ENCODE data around the gene CDH11. TPM values are rescaled to one million over a fixed set of nuclear protein-coding genes. Genes with fewer than 3 reads are reported as not detected.

The CDH11 gene
- total and polyA plus RNA-seq, 2 experiments from 2014 or later: 3.5 to 19.6 TPM

DNA sequence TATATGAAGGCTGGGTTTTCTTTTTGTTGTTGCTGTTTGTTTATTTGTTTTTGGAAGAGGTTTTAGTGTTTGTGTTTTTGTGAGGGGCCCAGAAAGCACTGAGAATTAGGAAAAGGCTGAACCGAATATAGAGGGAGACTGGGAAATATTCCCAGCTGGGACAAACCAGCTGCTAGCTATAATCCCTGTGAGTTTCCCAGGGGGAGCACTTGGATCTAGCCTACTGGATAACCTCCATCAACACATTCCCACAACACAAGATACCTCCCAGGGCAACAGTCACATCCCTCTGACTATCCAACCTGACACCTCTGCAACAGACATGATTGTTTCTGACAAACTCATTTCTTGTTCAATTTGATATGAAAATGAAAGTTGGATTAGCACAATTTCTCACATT lies 16.7 kb downstream of the CDH11 start:
- Histone ChIP-seq H4K20me1 (replicated peaks; ENCODE audit: insufficient read depth) (no peaks in the 10 kb centered on the region), H3K9me2 (ENCODE audit: insufficient read depth) (peaks cover 19% of the 10 kb centered on the region), H3K27me3 (ENCODE audit: insufficient read depth) (no peaks in the 10 kb centered on the region), H2AFZ (no peak overlapping the region), H3K79me2 (replicated peaks; ENCODE audit: insufficient read depth) (no peaks in the 10 kb centered on the region), H3F3A (replicated peaks; ENCODE audit: low read depth) (no peaks in the 10 kb centered on the region), H3K4me3 (no peak overlapping the region), H3K27ac (ENCODE audit: low read depth) (no peak overlapping the region), H3K4me1 (ENCODE audit: insufficient read depth) (no peaks in the 10 kb centered on the region), H3K36me3 (ENCODE audit: insufficient read depth) (no peaks in the 10 kb centered on the region), H3K4me2 (no peak overlapping the region)
- no peak for ATAC-seq
- Mint-ChIP-seq H3K27me3 (ENCODE audit: insufficient read depth, low read depth, poor library complexity) (no peaks in the 10 kb centered on the region), H3K9me3 (peaks cover 1% of the 10 kb centered on the region; the same call in 1 of the 3 replicates), H3K36me3 (ENCODE audit: low read depth) (no peaks in the 10 kb centered on the region), H3K4me3 (no peak overlapping the region), H3K4me1 (no peaks in the 10 kb centered on the region; the same call in 2 of the 3 replicates), H3K27ac (no peak overlapping the region)
- DNase-seq (ENCODE audit: low spot score): no peak
- TF ChIP-seq, protein P1, sequence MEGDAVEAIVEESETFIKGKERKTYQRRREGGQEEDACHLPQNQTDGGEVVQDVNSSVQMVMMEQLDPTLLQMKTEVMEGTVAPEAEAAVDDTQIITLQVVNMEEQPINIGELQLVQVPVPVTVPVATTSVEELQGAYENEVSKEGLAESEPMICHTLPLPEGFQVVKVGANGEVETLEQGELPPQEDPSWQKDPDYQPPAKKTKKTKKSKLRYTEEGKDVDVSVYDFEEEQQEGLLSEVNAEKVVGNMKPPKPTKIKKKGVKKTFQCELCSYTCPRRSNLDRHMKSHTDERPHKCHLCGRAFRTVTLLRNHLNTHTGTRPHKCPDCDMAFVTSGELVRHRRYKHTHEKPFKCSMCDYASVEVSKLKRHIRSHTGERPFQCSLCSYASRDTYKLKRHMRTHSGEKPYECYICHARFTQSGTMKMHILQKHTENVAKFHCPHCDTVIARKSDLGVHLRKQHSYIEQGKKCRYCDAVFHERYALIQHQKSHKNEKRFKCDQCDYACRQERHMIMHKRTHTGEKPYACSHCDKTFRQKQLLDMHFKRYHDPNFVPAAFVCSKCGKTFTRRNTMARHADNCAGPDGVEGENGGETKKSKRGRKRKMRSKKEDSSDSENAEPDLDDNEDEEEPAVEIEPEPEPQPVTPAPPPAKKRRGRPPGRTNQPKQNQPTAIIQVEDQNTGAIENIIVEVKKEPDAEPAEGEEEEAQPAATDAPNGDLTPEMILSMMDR (conservative IDR thresholded peaks at IDR 0.05; ENCODE audit: low read depth in 2 of 2): 0 out of 4 replicates have a peak, but pooled peaks of 1 of the 2 experiments have one; percentile 5
- TF ChIP-seq JUNB (IDR thresholded peaks at IDR 0.05; ENCODE audit: unreplicated experiment): no peak

DNA sequence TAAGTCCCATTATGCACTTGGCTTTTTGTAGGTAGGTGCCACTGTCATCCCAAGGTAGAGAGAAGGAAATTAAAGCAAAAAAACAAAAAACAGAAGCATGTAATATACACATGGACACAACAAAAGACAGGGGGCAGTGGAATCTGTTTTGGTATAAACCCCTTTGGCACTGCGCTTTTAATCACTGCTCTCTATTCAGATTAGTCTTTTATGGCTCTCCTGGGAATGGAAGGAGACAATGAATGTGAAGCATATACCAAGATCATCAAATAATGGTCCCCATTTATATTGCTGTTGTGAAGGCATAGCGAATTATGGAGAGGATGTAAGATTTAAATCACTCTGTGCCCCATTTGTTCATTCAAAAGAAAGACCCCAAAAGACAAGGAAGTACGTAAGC lies 17.4 kb downstream of the CDH11 start:
- no peak for DNase-seq (ENCODE audit: low spot score)
- Mint-ChIP-seq H3K9me3 (peaks cover 3% of the 10 kb centered on the region; the same call in 1 of the 3 replicates), H3K27me3 (ENCODE audit: insufficient read depth, low read depth, poor library complexity) (no peaks in the 10 kb centered on the region), H3K4me3 (no peak overlapping the region), H3K27ac (no peak overlapping the region), H3K4me1 (no peaks in the 10 kb centered on the region; the same call in 2 of the 3 replicates), H3K36me3 (ENCODE audit: low read depth) (no peaks in the 10 kb centered on the region)
- Histone ChIP-seq H3K27me3 (ENCODE audit: insufficient read depth) (no peaks in the 10 kb centered on the region), H4K20me1 (replicated peaks; ENCODE audit: insufficient read depth) (no peaks in the 10 kb centered on the region), H3K27ac (ENCODE audit: low read depth) (no peak overlapping the region), H2AFZ (no peak overlapping the region), H3K4me1 (ENCODE audit: insufficient read depth) (no peaks in the 10 kb centered on the region), H3K79me2 (replicated peaks; ENCODE audit: insufficient read depth) (no peaks in the 10 kb centered on the region), H3K36me3 (ENCODE audit: insufficient read depth) (no peaks in the 10 kb centered on the region), H3K9me2 (ENCODE audit: insufficient read depth) (peaks cover 26% of the 10 kb centered on the region), H3K4me2 (no peak overlapping the region), H3F3A (replicated peaks; ENCODE audit: low read depth) (no peaks in the 10 kb centered on the region), H3K4me3 (no peak overlapping the region)
- TF ChIP-seq, protein P1 (conservative IDR thresholded peaks at IDR 0.05; ENCODE audit: low read depth in 2 of 2): peak in 1 of 2 experiments; percentile 19; a peak in 1 of 4 replicates
- TF ChIP-seq JUNB (IDR thresholded peaks at IDR 0.05; ENCODE audit: unreplicated experiment): no peak
- TF ChIP-seq, protein P2, sequence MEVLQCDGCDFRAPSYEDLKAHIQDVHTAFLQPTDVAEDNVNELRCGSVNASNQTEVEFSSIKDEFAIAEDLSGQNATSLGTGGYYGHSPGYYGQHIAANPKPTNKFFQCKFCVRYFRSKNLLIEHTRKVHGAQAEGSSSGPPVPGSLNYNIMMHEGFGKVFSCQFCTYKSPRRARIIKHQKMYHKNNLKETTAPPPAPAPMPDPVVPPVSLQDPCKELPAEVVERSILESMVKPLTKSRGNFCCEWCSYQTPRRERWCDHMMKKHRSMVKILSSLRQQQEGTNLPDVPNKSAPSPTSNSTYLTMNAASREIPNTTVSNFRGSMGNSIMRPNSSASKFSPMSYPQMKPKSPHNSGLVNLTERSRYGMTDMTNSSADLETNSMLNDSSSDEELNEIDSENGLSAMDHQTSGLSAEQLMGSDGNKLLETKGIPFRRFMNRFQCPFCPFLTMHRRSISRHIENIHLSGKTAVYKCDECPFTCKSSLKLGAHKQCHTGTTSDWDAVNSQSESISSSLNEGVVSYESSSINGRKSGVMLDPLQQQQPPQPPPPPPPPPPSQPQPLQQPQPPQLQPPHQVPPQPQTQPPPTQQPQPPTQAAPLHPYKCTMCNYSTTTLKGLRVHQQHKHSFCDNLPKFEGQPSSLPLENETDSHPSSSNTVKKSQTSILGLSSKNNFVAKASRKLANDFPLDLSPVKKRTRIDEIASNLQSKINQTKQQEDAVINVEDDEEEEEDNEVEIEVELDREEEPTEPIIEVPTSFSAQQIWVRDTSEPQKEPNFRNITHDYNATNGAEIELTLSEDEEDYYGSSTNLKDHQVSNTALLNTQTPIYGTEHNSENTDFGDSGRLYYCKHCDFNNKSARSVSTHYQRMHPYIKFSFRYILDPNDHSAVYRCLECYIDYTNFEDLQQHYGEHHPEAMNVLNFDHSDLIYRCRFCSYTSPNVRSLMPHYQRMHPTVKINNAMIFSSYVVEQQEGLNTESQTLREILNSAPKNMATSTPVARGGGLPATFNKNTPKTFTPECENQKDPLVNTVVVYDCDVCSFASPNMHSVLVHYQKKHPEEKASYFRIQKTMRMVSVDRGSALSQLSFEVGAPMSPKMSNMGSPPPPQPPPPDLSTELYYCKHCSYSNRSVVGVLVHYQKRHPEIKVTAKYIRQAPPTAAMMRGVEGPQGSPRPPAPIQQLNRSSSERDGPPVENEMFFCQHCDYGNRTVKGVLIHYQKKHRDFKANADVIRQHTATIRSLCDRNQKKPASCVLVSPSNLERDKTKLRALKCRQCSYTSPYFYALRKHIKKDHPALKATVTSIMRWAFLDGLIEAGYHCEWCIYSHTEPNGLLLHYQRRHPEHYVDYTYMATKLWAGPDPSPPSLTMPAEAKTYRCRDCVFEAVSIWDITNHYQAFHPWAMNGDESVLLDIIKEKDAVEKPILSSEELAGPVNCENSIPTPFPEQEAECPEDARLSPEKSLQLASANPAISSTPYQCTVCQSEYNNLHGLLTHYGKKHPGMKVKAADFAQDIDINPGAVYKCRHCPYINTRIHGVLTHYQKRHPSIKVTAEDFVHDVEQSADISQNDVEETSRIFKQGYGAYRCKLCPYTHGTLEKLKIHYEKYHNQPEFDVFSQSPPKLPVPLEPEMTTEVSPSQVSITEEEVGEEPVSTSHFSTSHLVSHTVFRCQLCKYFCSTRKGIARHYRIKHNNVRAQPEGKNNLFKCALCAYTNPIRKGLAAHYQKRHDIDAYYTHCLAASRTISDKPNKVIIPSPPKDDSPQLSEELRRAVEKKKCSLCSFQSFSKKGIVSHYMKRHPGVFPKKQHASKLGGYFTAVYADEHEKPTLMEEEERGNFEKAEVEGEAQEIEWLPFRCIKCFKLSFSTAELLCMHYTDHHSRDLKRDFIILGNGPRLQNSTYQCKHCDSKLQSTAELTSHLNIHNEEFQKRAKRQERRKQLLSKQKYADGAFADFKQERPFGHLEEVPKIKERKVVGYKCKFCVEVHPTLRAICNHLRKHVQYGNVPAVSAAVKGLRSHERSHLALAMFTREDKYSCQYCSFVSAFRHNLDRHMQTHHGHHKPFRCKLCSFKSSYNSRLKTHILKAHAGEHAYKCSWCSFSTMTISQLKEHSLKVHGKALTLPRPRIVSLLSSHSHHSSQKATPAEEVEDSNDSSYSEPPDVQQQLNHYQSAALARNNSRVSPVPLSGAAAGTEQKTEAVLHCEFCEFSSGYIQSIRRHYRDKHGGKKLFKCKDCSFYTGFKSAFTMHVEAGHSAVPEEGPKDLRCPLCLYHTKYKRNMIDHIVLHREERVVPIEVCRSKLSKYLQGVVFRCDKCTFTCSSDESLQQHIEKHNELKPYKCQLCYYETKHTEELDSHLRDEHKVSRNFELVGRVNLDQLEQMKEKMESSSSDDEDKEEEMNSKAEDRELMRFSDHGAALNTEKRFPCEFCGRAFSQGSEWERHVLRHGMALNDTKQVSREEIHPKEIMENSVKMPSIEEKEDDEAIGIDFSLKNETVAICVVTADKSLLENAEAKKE (CRISPR knock-in tag; IDR thresholded peaks at IDR 0.05): no peak
- no peak for TF ChIP-seq POLR2AphosphoS5 (IDR thresholded peaks at IDR 0.05; ENCODE audit: low read depth)
- no peak for TF ChIP-seq CREB1 (CRISPR knock-in tag; IDR thresholded peaks at IDR 0.05; ENCODE audit: low read depth)
- ATAC-seq: no peak
